T47D (cell line): ENCODE data around the gene LDHD.

ENCODE experiments used
- DNase-seq, 2 experiments: peaks; one replicate each; pipeline versions ENCODE4 v3.0.0 to v3.0.0-alpha.2; 2011 to 2012; ENCODE audit warnings: low read depth in 1 of 2, low spot score in 1 of 2
- JUND ChIP-seq: IDR thresholded peaks from 2 replicates; pipeline ENCODE4 v1.6.1; 2012; ENCODE audit warnings: low read depth
- in situ Hi-C: cut with HindIII; loops from 2 replicates; pipeline ENCODE4 v1.10.0; 2016; ENCODE audit warnings: low sequenced_read_pairs, low pct_unique_long_range_greater_than_20kb

LDHD gene

DNA sequence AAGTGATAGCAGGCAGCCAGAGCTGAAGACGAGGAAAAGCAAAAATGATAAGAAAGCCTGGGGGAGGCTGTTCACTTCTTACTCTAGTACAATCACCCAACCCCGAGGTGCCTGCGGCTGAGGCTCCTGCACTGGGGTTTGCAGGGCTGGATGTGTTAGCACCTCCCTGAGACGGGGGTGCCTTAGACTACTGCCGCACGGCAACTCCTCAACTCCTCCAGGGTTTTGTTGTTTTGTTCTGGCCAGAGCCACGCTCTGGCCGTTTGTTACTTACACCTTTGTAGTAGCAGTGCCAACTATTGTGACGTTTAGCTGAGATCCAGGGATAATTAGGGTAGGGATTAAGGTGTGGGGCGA, 51.5 kb downstream of the LDHD start:
- TF ChIP-seq JUND, result no peak

DNA sequence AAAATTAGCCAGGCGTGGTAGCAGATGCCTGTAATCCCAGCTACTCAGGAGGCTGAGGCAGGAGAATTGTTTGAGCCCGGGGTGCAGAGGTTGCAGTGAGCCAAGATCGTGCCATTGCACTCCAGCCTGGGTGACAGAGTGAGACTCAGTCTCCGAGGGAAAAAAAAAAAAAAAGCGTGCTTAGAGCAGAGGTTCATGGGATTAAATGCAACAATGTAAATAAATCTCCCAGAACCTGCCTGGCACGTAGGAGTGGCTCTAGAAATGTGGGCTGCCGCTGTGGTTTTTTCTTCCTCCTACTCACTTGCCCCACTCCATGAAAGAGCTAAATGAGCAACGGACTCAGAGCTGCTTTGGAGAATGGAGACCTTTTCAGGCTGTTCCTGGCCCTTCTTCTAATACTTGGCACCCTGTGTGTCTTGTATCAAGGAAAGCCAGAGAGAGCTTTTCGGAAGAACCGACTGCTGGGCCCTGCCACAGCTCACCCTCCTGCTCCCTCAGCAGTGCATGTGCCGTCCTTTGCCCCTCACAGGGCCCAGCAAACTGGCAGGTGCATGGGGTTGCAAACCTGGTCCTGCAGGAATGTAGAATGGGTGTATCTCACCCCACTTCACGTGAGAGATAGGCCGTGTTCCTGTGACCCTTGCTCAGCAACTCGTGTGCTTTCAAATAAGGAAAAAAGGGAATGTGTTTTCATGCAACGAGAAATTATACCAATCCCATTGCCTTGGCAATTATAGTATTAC, 52.0 kb downstream of the LDHD start:
- in situ Hi-C loops, result no loop called here
- no peak for TF ChIP-seq JUND
- peak; percentile 43 to 89 for DNase-seq

More for the DNA sequence above, 51.5 kb downstream of the LDHD start:
- DNase-seq, result no peak
- in situ Hi-C loops, result no loop called here

DNA sequence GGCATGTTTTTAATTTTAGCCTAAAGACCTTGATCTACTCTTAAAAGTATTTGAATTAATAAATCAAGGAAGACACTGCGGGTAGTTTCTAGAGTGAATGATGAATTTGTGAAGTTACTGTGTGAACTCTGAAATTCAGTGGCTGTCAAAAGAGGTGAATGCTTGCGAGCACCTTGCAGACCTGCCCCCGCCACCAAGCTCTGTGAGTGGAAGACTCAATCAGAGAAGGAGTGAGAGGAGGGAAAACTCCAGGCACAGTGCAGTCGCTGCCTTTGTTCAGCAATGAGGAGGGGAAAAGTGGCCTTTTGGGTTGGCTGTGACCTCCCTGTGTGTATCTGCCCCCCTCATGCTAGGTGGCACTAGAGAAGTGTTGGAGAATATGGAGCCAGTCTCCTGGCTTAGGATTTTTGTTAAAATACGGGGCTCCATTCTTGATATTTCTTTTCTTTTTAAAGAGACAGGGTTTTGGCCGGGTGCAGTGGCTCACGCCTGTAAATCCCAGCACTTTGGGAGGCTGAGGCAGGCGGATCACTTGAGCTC, 53.0 kb downstream of the LDHD start:
- TF ChIP-seq JUND, result no peak
- peak in 1 of 2 experiments; percentile 37 for DNase-seq
- in situ Hi-C loops, result no loop called here

DNA sequence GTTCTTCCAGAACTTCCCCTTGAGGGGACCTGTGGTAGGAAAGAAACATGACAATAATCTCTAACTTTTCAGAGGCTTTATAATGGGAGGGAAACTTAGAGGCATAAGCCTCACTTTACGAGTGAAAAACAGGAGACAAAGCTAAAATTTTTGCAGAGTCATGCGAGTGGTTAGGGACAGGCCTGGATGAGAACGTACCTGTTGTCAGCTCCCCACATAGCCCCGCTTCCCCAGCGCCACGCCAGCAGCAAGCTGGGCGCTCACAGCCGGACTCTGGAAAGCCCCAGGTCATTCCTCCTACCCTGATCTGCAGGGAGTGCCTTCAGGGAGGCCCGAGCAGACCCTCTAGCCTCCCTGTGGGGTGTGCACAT, 53.6 kb downstream of the LDHD start:
- in situ Hi-C loops, result no loop called here
- TF ChIP-seq JUND, result no peak
- no peak for DNase-seq

DNA sequence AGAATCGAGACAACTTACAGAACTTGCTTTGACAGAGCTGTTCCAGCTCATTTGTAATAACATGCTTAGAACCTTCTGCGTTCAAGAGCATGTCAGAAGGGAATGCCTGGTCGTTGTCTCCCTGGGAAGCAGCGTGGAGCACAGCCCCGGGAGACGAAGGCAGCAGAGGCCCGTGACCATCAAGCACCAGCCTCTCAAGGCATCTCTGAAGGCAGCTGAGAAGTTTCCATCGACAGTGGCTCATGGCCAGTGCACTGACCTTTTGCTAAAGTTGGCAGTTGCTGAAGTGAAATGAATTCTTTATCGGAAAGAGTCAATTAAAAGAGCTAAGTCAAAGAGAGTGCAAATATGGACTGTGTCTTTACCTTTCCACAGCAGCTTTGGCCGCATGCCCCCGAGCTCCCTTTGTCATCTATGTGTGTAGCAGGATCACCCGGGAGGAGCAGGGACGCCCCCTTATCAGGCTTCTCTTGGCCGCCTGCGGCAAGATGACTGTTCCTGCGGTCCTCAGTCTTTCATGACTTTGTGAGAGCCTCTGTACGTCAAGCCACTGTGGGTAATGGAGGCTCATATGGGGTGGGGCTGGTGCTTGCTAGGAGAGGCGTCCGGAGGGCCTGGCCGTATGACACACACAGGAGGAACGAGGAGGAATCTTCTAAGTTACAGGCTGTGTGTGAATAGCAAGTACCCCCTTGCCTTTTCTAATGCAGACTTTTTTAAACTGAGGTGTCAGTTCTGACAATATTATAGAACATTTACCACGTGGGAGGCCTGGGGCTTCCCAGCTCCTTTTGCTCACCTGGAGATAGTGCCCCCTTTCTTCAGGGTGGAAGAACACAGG, 54.2 kb downstream of the LDHD start:
- DNase-seq, result peak in 1 of 2 experiments; percentile 35
- in situ Hi-C loops, result no loop called here
- no peak for TF ChIP-seq JUND
